PFSK-1 (cell line): ENCODE results near the gene ZCCHC24.

Source experiments
- FOXP2 ChIP-seq: optimal IDR thresholded peaks from 2 replicates; pipeline ENCODE3; 2011; ENCODE audit warnings: borderline replicate concordance, control low read depth, inconsistent platforms; ENCODE audit not compliant: insufficient read depth; ENCODE audit errors: extremely low read length, extremely low read depth
- POLR2AphosphoS5 ChIP-seq: IDR thresholded peaks from 2 replicates; pipeline ENCODE4 v1.6.1; 2012; ENCODE audit warnings: low read depth, mild to moderate bottlenecking, control low read depth, low read length, moderate library complexity
- SIN3A ChIP-seq: IDR thresholded peaks from 2 replicates; pipeline ENCODE4 v1.6.1; 2012; ENCODE audit warnings: mild to moderate bottlenecking, low read length, moderate library complexity, borderline replicate concordance; ENCODE audit not compliant: insufficient read depth
- TAF1 ChIP-seq: IDR thresholded peaks from 2 replicates; pipeline ENCODE4 v1.6.1; 2012; ENCODE audit warnings: low read length, control low read depth, borderline replicate concordance; ENCODE audit not compliant: insufficient read depth
- TF ChIP-seq, protein P1 (sequence below), 2 experiments: IDR thresholded peaks; 2 replicates each; pipeline versions ENCODE4 v1.6.1 to v1.8.0; 2011 to 2012; ENCODE audit warnings: low read depth in 2 of 2, low read length in 2 of 2, control low read depth in 1 of 2, inconsistent platforms in 1 of 2, mild to moderate bottlenecking in 1 of 2, moderate library complexity in 1 of 2; ENCODE audit not compliant: insufficient read depth in 1 of 2

Gene ZCCHC24

DNA sequence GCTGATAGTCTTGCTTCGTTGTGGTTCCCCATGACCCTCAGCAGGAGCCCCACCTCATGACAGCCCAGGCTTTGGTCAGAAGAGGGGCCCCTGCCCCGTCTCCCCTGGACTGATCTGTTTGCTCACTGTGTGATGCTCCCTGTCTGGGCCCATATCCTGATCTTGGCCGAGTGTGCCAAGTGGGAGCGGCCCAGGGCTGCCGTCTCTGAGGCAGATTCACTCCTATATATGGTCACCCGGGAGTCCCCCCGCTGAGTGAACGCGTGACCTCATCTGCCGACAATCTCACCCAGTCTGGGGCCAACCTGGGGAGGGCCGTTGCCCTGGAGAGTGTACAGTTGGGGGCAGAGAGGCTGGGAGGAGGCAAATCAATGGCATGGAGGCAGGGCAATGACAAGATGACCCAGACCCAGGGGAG lies 63.6 kb downstream of the ZCCHC24 start:
- no peak for TF ChIP-seq TAF1

GRCh38 chr10:79380946-79381721 lies 64.3 kb downstream of the ZCCHC24 start:
- TF ChIP-seq, protein P1, sequence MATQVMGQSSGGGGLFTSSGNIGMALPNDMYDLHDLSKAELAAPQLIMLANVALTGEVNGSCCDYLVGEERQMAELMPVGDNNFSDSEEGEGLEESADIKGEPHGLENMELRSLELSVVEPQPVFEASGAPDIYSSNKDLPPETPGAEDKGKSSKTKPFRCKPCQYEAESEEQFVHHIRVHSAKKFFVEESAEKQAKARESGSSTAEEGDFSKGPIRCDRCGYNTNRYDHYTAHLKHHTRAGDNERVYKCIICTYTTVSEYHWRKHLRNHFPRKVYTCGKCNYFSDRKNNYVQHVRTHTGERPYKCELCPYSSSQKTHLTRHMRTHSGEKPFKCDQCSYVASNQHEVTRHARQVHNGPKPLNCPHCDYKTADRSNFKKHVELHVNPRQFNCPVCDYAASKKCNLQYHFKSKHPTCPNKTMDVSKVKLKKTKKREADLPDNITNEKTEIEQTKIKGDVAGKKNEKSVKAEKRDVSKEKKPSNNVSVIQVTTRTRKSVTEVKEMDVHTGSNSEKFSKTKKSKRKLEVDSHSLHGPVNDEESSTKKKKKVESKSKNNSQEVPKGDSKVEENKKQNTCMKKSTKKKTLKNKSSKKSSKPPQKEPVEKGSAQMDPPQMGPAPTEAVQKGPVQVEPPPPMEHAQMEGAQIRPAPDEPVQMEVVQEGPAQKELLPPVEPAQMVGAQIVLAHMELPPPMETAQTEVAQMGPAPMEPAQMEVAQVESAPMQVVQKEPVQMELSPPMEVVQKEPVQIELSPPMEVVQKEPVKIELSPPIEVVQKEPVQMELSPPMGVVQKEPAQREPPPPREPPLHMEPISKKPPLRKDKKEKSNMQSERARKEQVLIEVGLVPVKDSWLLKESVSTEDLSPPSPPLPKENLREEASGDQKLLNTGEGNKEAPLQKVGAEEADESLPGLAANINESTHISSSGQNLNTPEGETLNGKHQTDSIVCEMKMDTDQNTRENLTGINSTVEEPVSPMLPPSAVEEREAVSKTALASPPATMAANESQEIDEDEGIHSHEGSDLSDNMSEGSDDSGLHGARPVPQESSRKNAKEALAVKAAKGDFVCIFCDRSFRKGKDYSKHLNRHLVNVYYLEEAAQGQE (IDR thresholded peaks at IDR 0.05; ENCODE audit: insufficient read depth in 1 of 2, low read depth in 2 of 2, low read length in 2 of 2), result no peak
- TF ChIP-seq TAF1 (no peak), FOXP2 (no peak), POLR2AphosphoS5 (no peak), SIN3A (no peak)

DNA sequence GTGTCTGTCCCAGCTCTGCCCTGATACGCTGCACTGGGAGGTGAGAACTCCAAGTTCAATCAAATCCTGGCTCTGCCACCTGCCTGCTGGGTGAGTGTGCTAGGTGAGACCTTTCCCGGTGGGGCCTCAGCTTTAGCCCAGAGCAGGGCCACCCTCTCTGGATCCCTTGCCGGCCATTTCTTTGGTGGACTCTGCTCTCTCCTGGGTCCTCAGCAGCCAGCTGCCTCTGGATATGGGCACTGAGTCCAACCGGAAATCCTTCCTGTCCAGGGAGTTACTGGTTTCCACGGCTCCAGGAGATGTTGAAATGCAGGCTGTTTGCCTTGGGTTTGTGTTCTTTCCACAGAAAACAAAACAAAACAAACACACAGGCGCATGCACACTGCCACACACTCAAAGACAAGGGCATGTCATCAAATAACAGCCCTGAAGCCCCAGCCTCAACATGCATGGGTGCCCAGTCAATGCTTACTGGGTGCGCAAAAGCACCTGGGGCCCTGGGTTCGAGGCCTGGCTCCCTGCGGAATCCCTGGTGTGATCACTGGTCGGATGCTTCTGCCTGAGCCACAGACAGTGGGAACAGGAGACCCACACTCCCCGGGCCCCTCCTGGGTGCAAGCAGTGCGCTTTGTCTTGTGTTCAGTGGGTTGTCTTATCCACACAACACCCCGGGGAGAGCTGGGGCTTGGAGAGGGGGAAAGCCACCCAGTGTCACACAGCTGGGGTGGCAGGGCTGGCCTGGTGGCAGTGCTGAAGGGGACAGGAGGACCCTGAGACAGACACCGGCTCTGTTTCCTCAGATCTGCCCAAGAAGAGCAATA lies 65.1 kb downstream of the ZCCHC24 start:
- TF ChIP-seq POLR2AphosphoS5 (no peak), TAF1 (no peak), SIN3A (no peak), FOXP2 (no peak)
- TF ChIP-seq, protein P1 (IDR thresholded peaks at IDR 0.05; ENCODE audit: insufficient read depth in 1 of 2, low read depth in 2 of 2, low read length in 2 of 2), result no peak

- no peak for TF ChIP-seq POLR2AphosphoS5
- TF ChIP-seq, protein P1 (IDR thresholded peaks at IDR 0.05; ENCODE audit: insufficient read depth in 1 of 2, low read depth in 2 of 2, low read length in 2 of 2), result no peak
- no peak for TF ChIP-seq SIN3A
- no peak for TF ChIP-seq TAF1
- TF ChIP-seq FOXP2, result no peak
Measured at GRCh38 chr10:79379512-79380124, 65.8 kb downstream of the ZCCHC24 start.

DNA sequence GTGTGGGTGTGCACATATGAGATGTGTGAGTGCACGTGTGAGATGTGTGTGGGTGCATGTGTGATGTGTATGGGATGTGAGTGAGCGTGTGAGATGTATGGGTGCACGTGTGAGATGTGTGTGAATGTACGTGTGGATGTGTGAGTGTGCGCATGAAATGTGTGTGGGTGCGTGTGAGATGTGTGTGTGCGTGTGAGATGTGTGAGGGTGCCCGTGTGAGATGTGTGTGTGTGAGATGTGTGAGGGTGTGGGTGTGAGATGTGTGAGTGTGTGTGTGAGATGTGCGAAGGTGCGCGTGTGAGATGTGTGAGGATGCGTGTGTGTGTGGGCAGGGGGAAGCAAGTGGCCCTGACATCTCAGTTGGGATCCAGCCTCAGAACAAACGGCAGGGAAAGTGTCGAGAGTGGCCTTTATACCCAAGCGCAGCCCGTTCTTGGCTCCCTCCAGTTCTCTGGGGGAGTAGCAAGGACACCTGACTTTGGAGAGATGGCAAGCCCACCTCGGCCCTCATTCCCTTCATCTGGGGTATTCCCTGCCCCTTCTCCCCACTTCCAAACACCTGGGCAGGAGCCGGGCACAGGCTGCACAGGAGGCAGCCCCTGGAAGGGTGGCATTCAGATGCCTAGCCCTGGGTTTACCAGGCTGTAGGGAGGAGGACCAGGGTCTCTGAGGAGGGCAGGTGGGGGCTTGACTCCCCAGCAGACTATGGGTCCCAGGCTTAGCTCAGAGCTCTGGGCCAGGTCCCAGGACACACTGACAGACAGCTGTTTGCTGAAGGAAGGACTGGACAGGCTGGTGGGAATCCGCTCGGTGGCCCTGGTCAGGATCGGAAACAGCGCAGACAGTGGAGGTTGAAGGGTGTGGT lies 66.5 kb downstream of the ZCCHC24 start:
- TF ChIP-seq, protein P1 (IDR thresholded peaks at IDR 0.05; ENCODE audit: insufficient read depth in 1 of 2, low read depth in 2 of 2, low read length in 2 of 2), result no peak
- no peak for TF ChIP-seq FOXP2
- no peak for TF ChIP-seq SIN3A
